ENCODE data around the gene PTPRG.

The PTPRG gene

GRCh38 chr3:62142331-62143085, 581.1 kb downstream of the PTPRG start:
- DNase-seq = no peak

GRCh38 chr3:62143843-62144450, 582.6 kb downstream of the PTPRG start:
- DNase-seq = no peak

GRCh38 chr3:62144482-62144881, 583.1 kb downstream of the PTPRG start:
- no peak for DNase-seq

GRCh38 chr3:62145086-62145757, 583.9 kb downstream of the PTPRG start:
- no peak for DNase-seq

- DNase-seq = no peak
Observed at GRCh38 chr3:62149539-62149938, 588.2 kb downstream of the PTPRG start.

GRCh38 chr3:62149962-62150361, 588.6 kb downstream of the PTPRG start:
- no peak for DNase-seq

- no peak for DNase-seq
Observed at GRCh38 chr3:62151591-62151990, 590.2 kb downstream of the PTPRG start.

- DNase-seq = no peak
Observed at GRCh38 chr3:62153231-62153630, 591.9 kb downstream of the PTPRG start.

- DNase-seq = no peak
Observed at GRCh38 chr3:62154457-62155148, 593.2 kb downstream of the PTPRG start.

- DNase-seq = no peak
Observed at GRCh38 chr3:62159056-62159708, 597.8 kb downstream of the PTPRG start.

GRCh38 chr3:62159709-62160092, 598.3 kb downstream of the PTPRG start:
- DNase-seq = no peak

- DNase-seq = no peak
Observed at GRCh38 chr3:62161371-62161770, 600.0 kb downstream of the PTPRG start.

GRCh38 chr3:62164196-62164595, 602.8 kb downstream of the PTPRG start:
- no peak for DNase-seq

- DNase-seq = no peak
Observed at GRCh38 chr3:62164746-62165145, 603.4 kb downstream of the PTPRG start.

GRCh38 chr3:62167566-62168262, 606.3 kb downstream of the PTPRG start:
- DNase-seq = no peak

GRCh38 chr3:62168356-62168755, 607.0 kb downstream of the PTPRG start:
- no peak for DNase-seq

GRCh38 chr3:62169906-62170660, 608.7 kb downstream of the PTPRG start:
- no peak for DNase-seq

GRCh38 chr3:62171789-62172188, 610.4 kb downstream of the PTPRG start:
- no peak for DNase-seq

GRCh38 chr3:62172199-62172598, 610.8 kb downstream of the PTPRG start:
- no peak for DNase-seq

- no peak for DNase-seq
Observed at GRCh38 chr3:62173939-62174515, 612.7 kb downstream of the PTPRG start.

- no peak for DNase-seq
Observed at GRCh38 chr3:62175161-62175560, 613.8 kb downstream of the PTPRG start.

All from activated naive CD4-positive, alpha-beta T cell treated with Interleukin-2 at 50 U/mL for 16 hours (primary cell).